AG08395 (cell line): ENCODE data around the gene ZNF219.
A peak's percentile ranks its signal among the peaks of the same experiment; 100 is the strongest.

Experiments used
- DNase-seq: peaks from one replicate; pipeline ENCODE4 v3.0.0; 2012; ENCODE audit warnings: mixed read lengths, low spot score

Gene ZNF219

GRCh38 chr14:21066882-21067502 lies 31.5 kb downstream of the ZNF219 start:
- no peak for DNase-seq

- peak; percentile 79 for DNase-seq
Measured at GRCh38 chr14:21063479-21063878, 35.0 kb downstream of the ZNF219 start.

- DNase-seq: no peak
Measured at GRCh38 chr14:21061347-21061668, 37.1 kb downstream of the ZNF219 start.

- no peak for DNase-seq
Measured at GRCh38 chr14:21060614-21061346, 37.7 kb downstream of the ZNF219 start.

DNA sequence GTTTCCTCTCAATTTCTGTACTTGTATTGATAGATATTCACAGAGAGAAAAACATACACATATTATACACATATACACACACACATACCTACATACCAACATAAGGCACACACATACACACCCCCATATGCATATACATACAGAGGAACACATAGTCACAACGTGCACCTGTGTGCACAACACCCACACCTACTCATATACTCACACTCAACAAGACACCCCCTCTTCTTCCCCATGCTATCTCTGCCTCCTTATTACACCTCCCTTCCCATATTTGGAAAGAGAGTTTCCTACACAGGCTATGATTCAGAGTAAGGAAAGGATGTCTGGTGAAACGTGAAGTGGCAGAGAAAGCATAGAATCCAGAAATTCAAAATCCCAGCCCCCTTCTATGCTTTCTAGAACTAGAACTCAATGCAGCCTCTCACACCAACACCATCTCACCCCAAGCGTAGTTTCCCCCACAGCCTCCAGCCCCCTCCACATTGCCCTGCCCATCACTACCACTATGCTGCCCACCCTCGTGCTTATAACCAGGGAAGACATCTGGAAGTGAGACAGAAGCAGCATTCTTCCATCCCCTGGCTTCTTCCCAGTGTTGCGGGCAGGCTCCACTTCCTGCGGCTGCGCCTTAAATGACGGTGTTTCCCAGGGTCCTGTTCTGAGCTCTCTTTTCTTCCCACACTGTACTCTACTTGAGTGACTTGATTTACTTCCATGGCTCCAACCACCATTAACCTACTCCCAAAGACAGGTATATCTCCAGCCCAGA lies 38.4 kb downstream of the ZNF219 start:
- DNase-seq: peak; percentile 57

- no peak for DNase-seq
Measured at GRCh38 chr14:21058903-21059302, 39.6 kb downstream of the ZNF219 start.

- peak; percentile 36 for DNase-seq
Measured at GRCh38 chr14:21057803-21058675, 40.4 kb downstream of the ZNF219 start, which contains the start of gene RNASE8. RNASE8 (plus strand) TSS chr14:21057822; CDS start chr14:21057893, 71 bp downstream.

GRCh38 chr14:21056520-21057163 lies 41.8 kb downstream of the ZNF219 start:
- peak; percentile 65 for DNase-seq

- no peak for DNase-seq
Measured at GRCh38 chr14:21055432-21056117, 42.9 kb downstream of the ZNF219 start.

DNA sequence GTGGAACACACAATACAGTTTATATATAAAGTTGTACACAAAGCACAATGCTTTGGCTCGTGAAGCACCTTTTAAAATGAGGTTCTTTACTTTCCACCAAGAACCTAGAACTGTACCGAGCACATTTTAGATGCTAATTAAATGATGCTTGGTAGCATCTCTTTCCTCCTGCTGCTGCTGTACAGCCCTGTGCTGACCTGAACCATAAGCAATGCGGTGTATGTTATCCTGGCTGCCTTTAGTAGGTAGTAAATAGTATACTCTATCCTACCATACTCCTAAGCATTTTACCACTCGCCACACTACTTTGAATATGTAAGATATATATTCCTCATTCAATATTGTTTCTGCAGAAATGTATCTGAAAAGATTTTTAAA lies 43.7 kb downstream of the ZNF219 start:
- no peak for DNase-seq

- no peak for DNase-seq
Measured at GRCh38 chr14:21054123-21054767, 44.2 kb downstream of the ZNF219 start.

DNA sequence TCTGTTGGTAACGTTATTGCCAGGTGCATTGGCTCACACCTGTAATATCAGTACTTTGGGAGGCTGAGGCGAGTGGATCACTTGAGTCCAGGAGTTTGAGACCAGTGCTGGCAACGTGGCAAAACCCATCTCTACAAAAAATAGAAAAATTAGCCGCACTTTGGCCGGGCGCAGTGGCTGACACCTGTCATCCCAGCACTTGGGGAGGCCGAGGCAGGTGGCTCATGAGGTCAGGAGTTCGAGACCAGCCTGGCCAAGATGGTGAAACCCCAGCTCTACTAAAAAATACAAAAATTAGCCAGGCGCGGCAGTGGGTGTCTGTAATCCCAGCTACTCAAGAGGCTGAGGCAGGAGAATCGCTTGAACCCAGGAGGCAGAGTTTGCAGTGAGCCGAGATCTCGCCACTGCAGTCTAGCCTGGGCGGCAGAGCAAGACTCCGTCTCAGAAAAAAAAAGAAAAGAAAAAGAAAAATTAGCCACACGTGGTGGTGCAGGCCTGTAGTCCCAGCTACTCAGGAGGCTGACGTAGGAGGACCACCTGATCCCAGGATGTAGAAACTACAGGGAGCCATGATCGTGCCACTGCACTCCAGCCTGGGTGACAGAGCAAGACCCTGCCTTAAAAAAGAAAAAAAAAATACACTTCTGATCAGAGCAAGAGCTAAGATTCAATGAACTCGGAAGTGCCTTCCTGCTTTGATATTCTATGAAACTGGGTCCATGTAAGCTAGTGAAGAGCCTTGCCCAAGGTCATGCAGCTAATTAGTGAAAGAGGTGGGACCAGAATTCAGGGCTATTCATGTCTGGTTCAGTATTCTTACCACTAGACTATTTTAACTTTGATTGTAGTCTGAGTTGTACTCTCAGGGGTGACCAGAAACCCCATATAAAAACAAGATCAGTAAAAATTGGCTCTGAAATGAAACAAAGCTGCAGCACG lies 45.0 kb downstream of the ZNF219 start:
- DNase-seq: no peak

DNA sequence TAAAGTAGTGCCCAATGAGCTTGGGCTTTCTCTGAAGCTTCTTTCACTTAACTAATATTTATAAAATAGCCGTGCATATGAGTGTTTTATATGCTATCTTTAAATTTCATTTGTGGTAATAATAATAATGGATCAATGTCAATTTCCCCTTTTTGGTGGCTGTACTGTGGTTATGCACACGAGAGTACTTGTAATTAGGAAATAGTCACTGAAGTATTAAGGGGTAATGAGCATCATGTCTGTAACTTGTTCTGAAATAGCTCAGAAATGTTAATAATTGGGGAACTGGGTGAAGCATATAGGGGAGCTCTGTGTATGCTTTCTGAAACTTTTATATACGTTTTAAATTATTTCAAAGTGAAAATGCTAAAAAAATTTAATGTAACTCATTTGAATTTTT lies 47.9 kb downstream of the ZNF219 start:
- no peak for DNase-seq

GRCh38 chr14:21049271-21049673 lies 49.2 kb downstream of the ZNF219 start:
- DNase-seq: peak; percentile 37

DNA sequence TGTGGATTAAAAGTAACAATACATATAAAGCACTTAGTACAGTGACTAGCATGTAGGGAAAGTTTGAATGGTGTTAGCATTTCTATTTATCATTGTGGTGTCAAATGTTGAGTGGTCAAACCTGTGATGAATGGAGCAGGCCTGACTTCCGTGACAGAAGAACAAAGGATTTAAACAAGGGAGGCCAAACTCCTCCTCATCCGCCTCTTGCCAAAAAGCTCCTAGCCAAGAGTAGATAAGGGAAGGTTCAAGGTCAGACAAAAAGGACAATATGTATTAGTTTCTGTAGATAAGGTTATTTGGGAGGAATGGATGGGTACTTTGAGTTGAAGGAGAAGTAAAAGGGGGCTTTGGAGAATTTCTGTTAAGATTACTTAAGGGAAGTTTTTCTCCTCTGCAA lies 49.8 kb downstream of the ZNF219 start:
- DNase-seq: no peak

DNA sequence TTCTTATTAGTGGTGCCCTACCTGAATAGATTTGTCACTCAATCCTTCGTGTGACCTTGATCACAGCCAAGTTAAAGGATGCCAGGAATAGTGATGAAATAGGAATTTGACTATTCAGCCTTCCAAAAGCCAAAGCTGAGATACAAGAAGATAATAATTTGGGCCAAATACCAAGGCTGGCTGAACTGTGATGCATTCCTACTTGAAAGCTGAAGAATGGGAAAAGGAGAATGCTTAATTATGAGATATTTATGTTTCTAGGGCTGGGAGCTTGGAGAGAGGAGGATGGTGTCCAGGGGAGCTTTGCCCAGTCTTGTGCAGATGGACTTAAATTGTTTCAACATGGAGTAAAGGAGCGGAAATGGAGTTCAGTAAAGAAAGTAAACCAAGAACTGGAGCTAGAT lies 51.1 kb downstream of the ZNF219 start:
- DNase-seq: peak; percentile 70

- DNase-seq: no peak
Measured at GRCh38 chr14:21043974-21044618, 54.4 kb downstream of the ZNF219 start.

GRCh38 chr14:21043387-21043973 lies 55.0 kb downstream of the ZNF219 start:
- DNase-seq: no peak
